Measurements from ENCODE around the gene PHKB.
"Not testable (repeated sequence)": the region's sequence is repeated elsewhere in the genome, so short reads cannot be mapped to it uniquely, and the experiment has no call there.

The PHKB gene

DNA sequence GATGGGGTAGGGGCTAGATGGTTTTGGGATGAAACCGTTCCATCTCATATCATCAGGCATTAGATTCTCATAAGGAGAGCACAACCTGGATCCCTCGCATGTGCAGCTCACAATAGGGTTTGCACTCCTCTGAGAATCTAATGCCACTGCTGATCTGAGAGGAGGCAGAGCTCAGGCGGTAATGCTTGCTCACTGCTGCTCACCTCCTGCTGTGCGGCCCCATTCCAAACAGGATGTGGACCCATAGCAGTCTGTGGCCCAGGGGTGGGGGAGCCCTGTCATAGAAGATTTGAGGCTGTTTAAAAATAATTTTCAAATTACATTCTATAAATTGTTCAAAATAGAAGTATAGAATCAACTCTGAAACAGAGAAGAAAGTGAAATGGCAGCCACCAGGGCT lies 50.8 kb downstream of the PHKB start:
- no peak for DNase-seq

- DNase-seq = no peak
Measured at GRCh38 chr16:47519037-47519436, 57.9 kb downstream of the PHKB start.

DNA sequence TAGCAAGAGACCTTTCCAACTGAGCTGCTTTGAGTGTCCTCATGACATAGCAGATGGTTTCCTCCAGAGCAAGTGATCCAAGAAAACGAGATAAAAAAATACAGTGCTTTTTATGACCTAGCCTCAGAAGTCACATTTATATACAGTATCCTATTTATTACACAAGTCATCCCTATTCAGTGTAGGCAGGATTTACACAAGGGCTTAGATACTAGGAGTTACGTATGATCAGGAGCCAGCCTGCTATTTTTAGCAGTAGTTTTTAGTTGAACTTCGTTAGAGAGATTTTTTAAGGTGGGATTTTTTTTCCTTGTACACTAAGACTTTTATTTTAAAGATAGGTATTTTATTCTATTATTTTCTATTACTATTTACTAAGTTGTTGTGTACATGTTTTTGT lies 58.4 kb downstream of the PHKB start:
- DNase-seq = no peak

- no peak for DNase-seq
Measured at GRCh38 chr16:47519996-47520679, 59.0 kb downstream of the PHKB start.

DNA sequence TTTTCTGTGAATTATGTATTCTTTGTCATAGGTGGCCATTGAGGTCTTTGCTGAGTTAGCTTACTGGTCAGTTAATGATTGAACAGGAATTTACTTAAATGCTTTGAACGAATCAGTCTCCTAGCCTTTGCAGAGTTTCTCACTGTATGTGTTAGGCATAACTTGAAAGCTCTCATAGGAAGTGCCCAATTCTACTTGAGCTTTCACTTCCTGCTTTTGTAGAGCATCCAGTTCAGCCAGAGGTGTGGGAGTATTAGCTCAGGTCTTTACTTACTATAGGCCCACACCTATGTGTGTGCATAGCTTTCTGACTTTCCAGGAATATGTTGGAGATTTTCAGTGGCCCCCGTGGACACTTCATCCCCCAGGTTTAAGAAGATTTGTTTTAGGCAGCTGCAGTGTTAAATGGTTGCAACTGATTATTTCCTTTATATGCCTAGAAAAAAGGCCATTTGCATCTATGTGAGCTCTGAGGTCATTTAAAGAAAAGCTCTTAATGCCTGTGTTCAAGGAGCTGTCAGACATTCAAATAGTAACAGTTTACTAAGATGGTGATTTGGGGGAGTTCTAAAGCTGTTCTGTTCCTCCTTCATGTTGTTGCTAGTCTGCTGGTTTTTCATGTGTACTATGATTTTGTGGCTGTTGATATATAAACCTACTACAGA lies 62.3 kb downstream of the PHKB start:
- peak; percentile 40 to 73 (median 58) for DNase-seq

GRCh38 chr16:47524007-47524405 lies 62.9 kb downstream of the PHKB start:
- DNase-seq = no peak

DNA sequence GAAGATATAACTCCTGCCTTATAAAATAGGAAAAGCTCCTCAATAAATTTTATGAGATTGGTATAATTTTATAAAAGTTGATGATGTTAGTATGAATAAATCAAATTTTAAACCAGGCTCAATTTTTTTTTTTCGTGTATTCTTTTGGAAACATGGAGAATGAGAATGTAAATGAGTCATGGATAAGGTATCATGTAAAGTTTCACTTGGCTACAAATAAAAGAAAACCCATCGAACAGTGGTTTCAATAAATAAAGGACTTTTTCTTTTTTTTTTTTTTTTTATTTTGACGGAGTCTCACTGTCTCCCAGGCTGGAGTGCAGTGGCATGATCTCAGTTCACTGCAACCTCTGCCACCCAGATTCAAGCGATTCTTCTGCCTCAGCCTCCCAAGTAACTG lies 67.3 kb downstream of the PHKB start:
- DNase-seq = no peak

GRCh38 chr16:47533744-47534292 lies 72.7 kb downstream of the PHKB start:
- no peak for DNase-seq

- DNase-seq = peak in 1 of 4 experiments; percentile 15
Measured at GRCh38 chr16:47538472-47538871, 77.3 kb downstream of the PHKB start.

DNA sequence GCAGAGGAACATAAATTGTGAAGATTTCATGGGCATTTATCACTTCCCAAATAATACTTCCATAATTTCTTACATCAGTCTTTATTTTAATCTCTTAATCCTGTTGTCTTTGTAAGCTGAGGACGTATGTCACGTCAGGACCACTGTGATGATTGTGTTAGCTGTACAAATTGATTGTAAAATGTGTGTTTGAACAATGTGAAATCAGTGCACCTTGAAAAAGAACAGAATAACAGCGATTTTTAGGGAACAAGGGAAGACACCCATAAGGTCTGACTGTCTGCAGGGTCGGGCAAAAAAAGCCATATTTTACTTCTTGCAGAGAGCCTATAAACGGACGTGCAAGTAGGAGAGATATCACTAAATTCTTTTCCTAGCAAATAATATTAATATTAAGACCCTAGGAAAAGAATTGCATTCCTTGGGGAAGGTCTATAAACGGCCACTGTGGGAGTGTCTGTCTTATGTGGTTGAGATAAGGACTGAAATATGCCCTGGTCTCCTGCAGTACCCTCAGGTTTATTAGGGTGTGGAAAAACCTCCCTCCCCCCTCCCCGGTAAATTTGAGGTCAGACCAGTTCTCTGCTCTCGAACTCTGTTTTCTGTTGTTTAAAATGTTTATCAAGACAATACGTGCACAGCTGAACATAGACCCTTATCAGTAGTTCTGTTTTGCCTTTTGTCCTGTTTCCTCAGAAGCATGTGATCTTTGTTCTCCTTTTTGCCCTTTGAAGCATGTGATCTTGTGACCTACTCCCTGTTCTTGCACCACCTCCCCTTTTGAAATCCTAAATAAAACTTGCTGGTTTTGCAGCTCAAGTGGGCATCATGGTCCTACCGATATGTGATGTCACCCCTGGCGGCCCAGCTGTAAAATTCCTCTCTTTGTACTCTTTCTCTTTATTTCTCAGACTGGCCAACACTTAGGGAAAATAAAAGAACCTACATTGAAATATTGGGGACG lies 78.9 kb downstream of the PHKB start:
- DNase-seq = peak in 3 of 4 experiments; percentile 12 to 40 (median 26)

- DNase-seq = not testable (repeated sequence)
Measured at GRCh38 chr16:47541135-47541534, 80.0 kb downstream of the PHKB start.

DNA sequence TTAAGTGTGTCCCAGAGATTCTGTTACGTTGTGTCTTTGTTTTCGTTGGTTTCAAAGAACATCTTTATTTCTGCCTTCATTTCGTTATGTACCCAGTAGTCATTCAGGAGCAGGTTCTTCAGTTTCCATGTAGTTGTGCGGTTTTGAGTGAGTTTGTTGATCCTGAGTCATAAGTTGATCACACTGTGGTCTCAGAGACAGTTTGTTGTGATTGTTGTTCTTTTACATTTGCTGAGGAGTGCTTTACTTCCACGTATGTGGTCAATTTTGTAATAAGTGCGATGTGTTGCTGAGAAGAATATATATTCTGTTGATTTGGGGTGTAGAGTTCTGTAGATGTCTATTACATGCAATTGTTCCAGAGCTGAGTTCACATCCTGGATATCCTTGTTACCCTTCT lies 83.1 kb downstream of the PHKB start:
- not testable (repeated sequence) for DNase-seq

DNA sequence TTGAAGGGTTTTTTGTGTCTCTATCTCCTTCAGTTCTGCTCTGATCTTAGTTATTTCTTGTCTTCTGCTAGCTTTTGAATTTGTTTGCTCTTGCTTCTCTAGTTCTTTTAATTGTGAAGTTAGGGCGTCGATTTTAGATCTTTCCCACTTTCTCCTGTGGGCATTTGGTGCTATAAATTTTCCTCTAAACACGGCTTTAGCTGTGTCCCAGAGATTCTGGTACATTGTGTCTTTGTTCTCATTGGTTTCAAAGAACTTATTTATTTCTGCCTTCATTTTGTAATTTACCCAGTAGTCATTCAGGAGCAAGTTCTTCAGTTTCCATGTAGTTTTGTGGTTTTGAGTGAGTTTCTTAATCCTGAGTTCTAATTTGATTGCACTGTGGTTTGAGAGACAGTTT lies 90.1 kb downstream of the PHKB start:
- not testable (repeated sequence) for DNase-seq

- DNase-seq = not testable (repeated sequence)
Measured at GRCh38 chr16:47551767-47552166, 90.6 kb downstream of the PHKB start.

DNA sequence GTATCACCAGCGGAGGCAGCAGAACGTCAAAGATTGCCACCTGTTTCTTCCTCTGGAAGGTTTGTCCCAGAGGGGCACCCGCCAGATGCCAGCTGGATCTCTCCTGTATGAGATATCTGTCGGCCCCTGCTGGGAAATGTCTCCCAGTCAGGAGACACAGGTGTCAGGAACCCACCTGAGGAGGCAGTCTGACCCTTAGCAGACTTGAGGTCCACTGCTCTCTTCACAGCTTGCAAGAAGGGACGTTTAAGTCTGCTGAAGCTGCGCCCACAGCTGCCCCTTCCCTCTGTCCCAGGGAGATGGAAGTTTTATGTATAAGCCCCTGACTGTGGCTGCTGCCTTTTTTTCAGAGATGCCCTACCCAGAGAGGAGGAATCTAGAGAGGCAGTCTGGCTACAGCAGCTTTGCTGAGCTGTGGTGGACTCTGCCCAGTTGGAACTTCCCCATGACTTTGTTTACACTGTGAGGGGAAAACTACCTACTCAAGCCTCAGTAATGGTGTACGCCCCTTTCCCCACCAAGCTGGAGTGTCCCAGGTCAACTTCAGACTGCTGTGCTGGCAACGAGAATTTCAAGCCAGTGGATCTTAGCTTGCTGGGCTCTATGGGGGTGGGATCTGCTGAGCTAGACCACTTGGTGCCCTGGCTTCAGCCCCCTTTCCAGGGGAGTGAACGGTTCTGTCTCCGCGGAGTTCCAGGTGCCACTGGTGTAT lies 92.9 kb downstream of the PHKB start:
- no peak for DNase-seq

DNA sequence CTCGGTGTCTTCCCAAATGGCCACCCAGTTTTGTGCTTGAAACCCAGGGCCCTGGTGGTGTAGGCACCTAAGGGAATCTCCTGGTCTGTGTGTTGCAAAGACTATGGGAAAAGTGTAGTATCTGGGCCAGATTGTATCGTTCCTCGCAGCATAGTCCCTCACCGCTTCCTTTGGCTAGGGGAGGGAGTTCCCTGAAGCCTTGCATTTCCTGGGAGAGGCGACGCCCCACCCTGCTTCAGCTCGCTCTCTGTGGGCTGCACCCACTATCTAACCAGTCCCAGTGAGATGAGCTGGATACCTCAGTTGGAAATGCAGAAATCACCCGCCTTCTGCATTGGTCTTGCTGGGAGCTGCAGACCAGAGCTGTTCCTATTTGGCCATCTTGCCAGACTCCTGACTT lies 93.5 kb downstream of the PHKB start:
- not testable (repeated sequence) for DNase-seq

GRCh38 chr16:47561286-47561685 lies 100.2 kb downstream of the PHKB start:
- no peak for DNase-seq

GRCh38 chr16:47562366-47562765 lies 101.2 kb downstream of the PHKB start:
- DNase-seq = peak; percentile 55 to 79 (median 68)

- DNase-seq = peak; percentile 86 to 95 (median 92)
Measured at GRCh38 chr16:47565454-47565853, 104.3 kb downstream of the PHKB start.

- DNase-seq = peak in 1 of 4 experiments; percentile 23
Measured at GRCh38 chr16:47567321-47567720, 106.2 kb downstream of the PHKB start.

- no peak for DNase-seq
Measured at GRCh38 chr16:47568351-47568750, 107.2 kb downstream of the PHKB start.

- DNase-seq = no peak
Measured at GRCh38 chr16:47571049-47571448, 109.9 kb downstream of the PHKB start.
